K562 (cell line): ENCODE measurements around the gene HCN3. TPM values are rescaled to one million over a fixed set of nuclear protein-coding genes. Genes with fewer than 3 reads are reported as not detected.
A peak's percentile ranks its signal among the peaks of the same experiment; 100 is the strongest.

ENCODE experiments used
- CBX3 ChIP-seq, 2 experiments: IDR thresholded peaks; 1 replicate in 1 of 2; 2 replicates in 1 of 2; pipeline ENCODE4 v1.6.1; 2012; ENCODE audit warnings: inconsistent platforms in 2 of 2, low read length in 2 of 2, borderline replicate concordance in 1 of 2, control low read depth in 1 of 2
- E2F5 ChIP-seq: sonication (generic); formaldehyde crosslinking; IDR thresholded peaks from 2 replicates; pipeline ENCODE4 v1.8.0; 2022; ENCODE audit warnings: mild to moderate bottlenecking, missing genetic modification reagents
- IFI16 ChIP-seq: fragments of 250-450 bp; sonication (Bioruptor Pico); IDR thresholded peaks from 2 replicates; pipeline ENCODE4 v2.1.2; 2022; ENCODE audit warnings: mild to moderate bottlenecking, inconsistent platforms
- JUNB ChIP-seq: fragments of 450-650 bp; formaldehyde crosslinking; conservative IDR thresholded peaks from 2 replicates; pipeline ENCODE4 v1.4.0; 2020; ENCODE audit warnings: mild to moderate bottlenecking
- KDM1A ChIP-seq, 2 experiments: fragments of 450-650 bp; IDR thresholded peaks; 2 replicates each; pipeline ENCODE4 v1.6.1; 2016; ENCODE audit warnings: mild to moderate bottlenecking in 2 of 2
- MIER1 ChIP-seq: fragments of 450-650 bp; IDR thresholded peaks from 2 replicates; pipeline ENCODE4 v1.6.1; 2016; ENCODE audit warnings: antibody characterized with exemption, mild to moderate bottlenecking, low read depth
- POLR2B ChIP-seq: fragments of 450-650 bp; IDR thresholded peaks from 2 replicates; pipeline ENCODE4 v1.6.1; 2018; ENCODE audit warnings: low read depth; ENCODE audit not compliant: partially characterized antibody
- PRPF4 ChIP-seq: fragments of 200-400 bp; formaldehyde crosslinking; IDR thresholded peaks from one replicate; pipeline ENCODE4 v1.6.1; 2017; ENCODE audit warnings: low read length, low read depth, mild to moderate bottlenecking; ENCODE audit not compliant: insufficient read depth, poor library complexity, severe bottlenecking
- PYGO2 ChIP-seq: fragments of 450-650 bp; IDR thresholded peaks from 2 replicates; pipeline ENCODE4 v1.6.1; 2016; ENCODE audit warnings: mild to moderate bottlenecking, missing genetic modification characterization, moderate library complexity, missing compliant biosample characterization
- RAD21 ChIP-seq, 2 experiments: fragments of 250-450 bp in 1 of 2; fragments of 450-650 bp in 1 of 2; sonication (Bioruptor Pico) in 1 of 2; formaldehyde crosslinking in 1 of 2; IDR thresholded peaks in 1 of 2; conservative IDR thresholded peaks in 1 of 2; 2 replicates each; pipeline versions ENCODE4 v1.4.0 to v1.8.0; 2020 to 2022; ENCODE audit warnings: mild to moderate bottlenecking in 2 of 2, moderate library complexity in 1 of 2
- RB1 ChIP-seq: fragments of 450-650 bp; IDR thresholded peaks from 2 replicates; pipeline ENCODE4 v1.6.1; 2017; ENCODE audit warnings: low read depth, mild to moderate bottlenecking
- SMC3 ChIP-seq: conservative IDR thresholded peaks from 2 replicates; pipeline ENCODE4 v1.6.1; 2011; ENCODE audit warnings: low read depth, low read length, improper control_type of control experiment; ENCODE audit not compliant: insufficient read depth
- XRCC3 ChIP-seq: fragments of 450-650 bp; IDR thresholded peaks from 2 replicates; pipeline ENCODE4 v1.6.1; 2017; ENCODE audit warnings: mild to moderate bottlenecking, moderate library complexity
- ZBTB2 ChIP-seq: fragments of 450-650 bp; IDR thresholded peaks from 2 replicates; pipeline ENCODE4 v1.6.1; 2016; ENCODE audit warnings: antibody characterized with exemption
- ZBTB43 ChIP-seq: sonication (generic); formaldehyde crosslinking; IDR thresholded peaks from 2 replicates; pipeline ENCODE4 v1.8.0; 2023; ENCODE audit warnings: mild to moderate bottlenecking, missing genetic modification reagents
- ZKSCAN3 ChIP-seq: fragments of 250-450 bp; sonication (Bioruptor Pico); IDR thresholded peaks from 2 replicates; pipeline ENCODE4 v1.4.0; 2020
- ZNF184 ChIP-seq: sonication (generic); formaldehyde crosslinking; IDR thresholded peaks from 2 replicates; pipeline ENCODE4 v1.5.0; 2020; ENCODE audit warnings: missing genetic modification reagents
- ZNF398 ChIP-seq: fragments of 250-450 bp; sonication (Bioruptor Pico); IDR thresholded peaks from 2 replicates; pipeline ENCODE4 v1.8.0; 2021; ENCODE audit warnings: moderate library complexity, mild to moderate bottlenecking, inconsistent platforms
- ZNF41 ChIP-seq: fragments of 250-450 bp; sonication (Bioruptor Pico); conservative IDR thresholded peaks from 2 replicates; pipeline ENCODE4 v1.4.0; 2020; ENCODE audit warnings: mild to moderate bottlenecking
- ZNF696 ChIP-seq: fragments of 250-450 bp; sonication (Bioruptor Pico); conservative IDR thresholded peaks from 2 replicates; pipeline ENCODE4 v1.4.0; 2020; ENCODE audit warnings: mild to moderate bottlenecking, moderate library complexity
- ZNF780A ChIP-seq: fragments of 250-450 bp; sonication (Bioruptor Pico); IDR thresholded peaks from 2 replicates; pipeline ENCODE4 v1.5.0; 2021; ENCODE audit warnings: mild to moderate bottlenecking
- polyA plus RNA-seq, 8 experiments: library from polyadenylated mRNA; depleted of rRNA in 4 of 8; stranded (reverse) in 5 of 8; unstranded in 3 of 8; fragments of >200 nt; fragmentation: Nextera tagmentation in 2 of 8; fragmentation: Illumina TruSeq in 1 of 8; extraction: Ambion mirVana in 2 of 8; extraction: Trizol in 1 of 8; gene quantifications; 2 replicates each; pipeline versions ENCODE4 v1.2.1 to v1.2.3, GENCODE V29; 2011 to 2014; ENCODE audit warnings: inconsistent platforms in 1 of 8, missing spikeins in 1 of 8
- total RNA-seq, 7 experiments: library from RNA; depleted of rRNA in 6 of 7; stranded (reverse); fragments of >200 nt in 6 of 7; fragmentation: Illumina TruSeq in 2 of 7; extraction: Trizol in 2 of 7; gene quantifications; 2 replicates each; pipeline versions ENCODE4 v1.2.1 to v1.2.3, GENCODE V29; 2011 to 2021; ENCODE audit warnings: low replicate concordance in 1 of 7

The HCN3 gene
- total and polyA plus RNA-seq, 9 of the 15 experiments (the other 6 are each of a cell fraction or from before 2014, with no cell fraction given), result 0.91 to 9.7 (median 3.9) TPM

- TF ChIP-seq ZNF780A (CRISPR knock-in tag), result 0 out of 2 replicates have a peak, but pooled peaks have one; percentile 29
- TF ChIP-seq CBX3 (IDR thresholded peaks at IDR 0.05; ENCODE audit: borderline replicate concordance in 1 of 2, low read length in 2 of 2), result no peak; a peak in 1 of 3 replicates
- TF ChIP-seq ZNF696 (CRISPR knock-in tag), result no peak
- TF ChIP-seq IFI16 (CRISPR knock-in tag), result no peak
- TF ChIP-seq RB1, result peak; percentile 65; the same call in 1 of the 2 replicates
- peak in 1 of 2 experiments; percentile 92; a peak in 1 of 4 replicates for TF ChIP-seq KDM1A (IDR thresholded peaks at IDR 0.05)
- TF ChIP-seq ZNF41 (CRISPR knock-in tag), result no peak
- no peak; a peak in 1 of 4 replicates for TF ChIP-seq RAD21 (CRISPR knock-in tag; conservative IDR thresholded peaks at IDR 0.05 in 1 of 2, IDR thresholded peaks at IDR 0.05 in 1 of 2)
- TF ChIP-seq PYGO2 (tag), result no peak
- no peak for TF ChIP-seq E2F5
- TF ChIP-seq ZNF398 (CRISPR knock-in tag), result no peak
- TF ChIP-seq SMC3, result no peak
- no peak for TF ChIP-seq ZKSCAN3
- TF ChIP-seq MIER1, result no peak
- no peak for TF ChIP-seq ZBTB43
- TF ChIP-seq PRPF4, result no peak
- no peak for TF ChIP-seq ZBTB2
- no peak for TF ChIP-seq POLR2B
- TF ChIP-seq ZNF184 (CRISPR knock-in tag), result no peak
- TF ChIP-seq JUNB (CRISPR knock-in tag), result no peak
- no peak for TF ChIP-seq XRCC3
Measured at GRCh38 chr1:155255243-155256007, 21.8 kb upstream of the HCN3 start, which contains the start of gene ENTREP3 (continued).
